Duodenal mucosa (tissue), 2 donors: Measurements from ENCODE around the gene TSPAN18.

Source experiments
- H3K27ac ChIP-seq: one replicate; pipeline ENCODE4 v1.7.0; 2013; ENCODE audit warnings: low read depth, low read length
- H3K27me3 ChIP-seq, 2 donors: one replicate each; pipeline ENCODE4 v1.7.0; 2013; ENCODE audit warnings: low read length in 2 of 2, control low read depth in 1 of 2; ENCODE audit not compliant: insufficient read depth in 2 of 2, control insufficient read depth in 1 of 2
- H3K36me3 ChIP-seq, 2 donors: one replicate each; pipeline ENCODE4 v1.7.0; 2013; ENCODE audit warnings: low read length in 2 of 2, control low read depth in 1 of 2; ENCODE audit not compliant: insufficient read depth in 2 of 2, control insufficient read depth in 1 of 2
- H3K4me1 ChIP-seq, 2 donors: one replicate each; pipeline ENCODE4 v1.7.0; 2013; ENCODE audit warnings: low read length in 2 of 2, control low read depth in 1 of 2; ENCODE audit not compliant: insufficient read depth in 2 of 2, control insufficient read depth in 1 of 2
- H3K4me3 ChIP-seq, 2 donors: one replicate each; pipeline ENCODE4 v1.7.0; 2013; ENCODE audit warnings: low read length in 2 of 2, low read depth in 1 of 2
- H3K9ac ChIP-seq, 2 donors: one replicate each; pipeline ENCODE4 v1.7.0; 2013; ENCODE audit warnings: low read length in 2 of 2, low read depth in 1 of 2
- H3K9me3 ChIP-seq, 2 donors: one replicate each; pipeline ENCODE4 v1.7.0; 2013; ENCODE audit warnings: low read length in 2 of 2, control low read depth in 1 of 2; ENCODE audit not compliant: control insufficient read depth in 1 of 2

The TSPAN18 gene

DNA sequence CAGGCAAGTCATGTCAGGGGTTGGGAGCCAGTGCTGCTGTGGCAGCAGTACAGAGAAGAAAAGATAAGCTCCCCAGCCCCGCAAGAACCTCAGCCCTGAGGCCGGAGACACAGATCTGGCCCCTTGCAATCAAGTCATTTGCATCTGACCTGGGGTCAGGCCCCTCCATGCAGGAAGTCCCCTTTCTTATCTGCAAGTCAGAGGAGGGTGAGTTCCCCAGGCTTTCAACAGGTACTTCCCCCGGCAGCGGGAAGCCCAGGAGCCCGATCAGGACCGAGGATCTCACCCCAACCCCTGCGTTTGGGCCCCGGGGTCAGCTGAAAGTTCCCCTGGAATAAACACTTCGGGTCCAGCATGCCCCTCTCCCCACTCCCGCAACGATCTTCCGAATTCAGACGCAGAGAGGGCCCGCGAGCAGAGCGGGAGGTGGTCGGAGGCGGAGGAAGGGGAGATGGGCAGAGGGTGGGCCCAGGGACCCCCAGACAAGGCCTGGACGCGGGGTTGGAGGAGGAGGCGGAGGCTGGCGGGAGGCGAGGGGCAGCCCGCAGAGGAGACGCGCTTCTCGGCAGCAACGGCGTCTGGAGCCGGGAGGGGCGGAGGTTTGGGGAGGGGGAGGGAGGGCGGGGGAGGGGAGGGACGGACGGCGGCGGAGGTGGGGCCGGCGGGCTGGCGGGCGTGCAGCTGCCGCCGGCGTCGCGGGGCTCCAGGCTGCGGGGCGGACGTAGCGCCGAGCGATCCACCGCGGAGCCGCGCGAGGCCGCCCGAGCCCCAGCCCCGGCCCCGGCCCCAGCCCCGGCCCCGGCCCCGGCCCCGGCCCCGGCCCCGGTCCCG, at the start of gene TSPAN18:
Gene TSPAN18 (plus strand): TSS at position 680 of the 831 bp plus-strand sequence. CDS start 179,455 bp downstream, outside the sequence.
- Histone ChIP-seq H3K9ac (peak within 1 kb of the TSS; percentile 38 to 65), H3K9me3 (no peaks in the 10 kb centered on the region), H3K4me1 (peaks cover 4 to 8% of the 10 kb centered on the region in 2 donors), H3K27ac (peak within 1 kb of the TSS; percentile 42), H3K36me3 (no peaks in the 10 kb centered on the region), H3K27me3 (peaks cover 2 to 6% of the 10 kb centered on the region in 2 donors), H3K4me3 (peak within 1 kb of the TSS; percentile 65 to 70)

GRCh38 chr11:44680982-44681597, 45.7 kb upstream of the TSPAN18 start:
- H3K36me3 ChIP-seq, result no peaks in the 10 kb centered on the region
- H3K9me3 ChIP-seq, result no peaks in the 10 kb centered on the region
- H3K4me1 ChIP-seq, result no peaks in the 10 kb centered on the region
- H3K9ac ChIP-seq, result no peak overlapping the region
- no peak overlapping the region for H3K4me3 ChIP-seq
- H3K27ac ChIP-seq, result no peak overlapping the region
- no peaks in the 10 kb centered on the region for H3K27me3 ChIP-seq

GRCh38 chr11:44681698-44682097, 45.1 kb upstream of the TSPAN18 start:
- Histone ChIP-seq H3K27me3 (no peaks in the 10 kb centered on the region), H3K9ac (no peak overlapping the region), H3K27ac (no peak overlapping the region), H3K4me3 (no peak overlapping the region), H3K9me3 (no peaks in the 10 kb centered on the region), H3K4me1 (no peaks in the 10 kb centered on the region), H3K36me3 (no peaks in the 10 kb centered on the region)

DNA sequence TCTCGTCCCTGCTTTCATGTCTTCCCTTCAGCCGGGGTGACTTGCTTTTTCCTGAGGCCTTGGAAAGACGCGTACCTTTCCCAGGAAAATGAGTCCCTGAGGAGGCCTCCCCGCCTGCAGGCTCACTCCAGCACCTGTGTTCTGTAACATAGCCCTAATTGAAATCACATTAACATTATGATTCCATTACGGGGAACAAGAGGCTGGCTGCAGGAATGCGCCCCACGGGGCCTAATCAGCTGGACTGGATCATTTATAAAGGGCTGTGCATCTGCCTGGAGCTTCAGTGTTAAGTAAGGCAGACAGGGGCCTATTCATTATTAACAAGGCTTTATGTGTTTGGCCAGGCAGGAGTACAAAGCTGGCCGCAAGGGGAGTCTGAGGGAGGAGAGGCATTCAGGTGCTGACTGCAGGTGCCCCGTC, 41.9 kb upstream of the TSPAN18 start:
- H3K9ac ChIP-seq, result no peak overlapping the region
- H3K27ac ChIP-seq, result no peak overlapping the region
- no peaks in the 10 kb centered on the region for H3K27me3 ChIP-seq
- H3K4me1 ChIP-seq, result no peaks in the 10 kb centered on the region
- no peak overlapping the region for H3K4me3 ChIP-seq
- H3K9me3 ChIP-seq, result peaks cover 0 to 3% of the 10 kb centered on the region in 2 donors
- H3K36me3 ChIP-seq, result no peaks in the 10 kb centered on the region

GRCh38 chr11:44687388-44687787, 39.4 kb upstream of the TSPAN18 start:
- H3K9ac ChIP-seq, result no peak overlapping the region

GRCh38 chr11:44689265-44689664, 37.5 kb upstream of the TSPAN18 start:
- H3K4me3 ChIP-seq, result no peak overlapping the region
- H3K27ac ChIP-seq, result no peak overlapping the region
- no peak overlapping the region for H3K9ac ChIP-seq
- H3K9me3 ChIP-seq, result peaks cover 0 to 3% of the 10 kb centered on the region in 2 donors
- no peaks in the 10 kb centered on the region for H3K36me3 ChIP-seq
- H3K4me1 ChIP-seq, result no peaks in the 10 kb centered on the region
- no peaks in the 10 kb centered on the region for H3K27me3 ChIP-seq

More at GRCh38 chr11:44687388-44687787, 39.4 kb upstream of the TSPAN18 start:
- Histone ChIP-seq H3K4me3 (no peak overlapping the region), H3K27me3 (no peaks in the 10 kb centered on the region), H3K36me3 (no peaks in the 10 kb centered on the region), H3K27ac (no peak overlapping the region), H3K9me3 (peaks cover 0 to 3% of the 10 kb centered on the region in 2 donors), H3K4me1 (no peaks in the 10 kb centered on the region)

DNA sequence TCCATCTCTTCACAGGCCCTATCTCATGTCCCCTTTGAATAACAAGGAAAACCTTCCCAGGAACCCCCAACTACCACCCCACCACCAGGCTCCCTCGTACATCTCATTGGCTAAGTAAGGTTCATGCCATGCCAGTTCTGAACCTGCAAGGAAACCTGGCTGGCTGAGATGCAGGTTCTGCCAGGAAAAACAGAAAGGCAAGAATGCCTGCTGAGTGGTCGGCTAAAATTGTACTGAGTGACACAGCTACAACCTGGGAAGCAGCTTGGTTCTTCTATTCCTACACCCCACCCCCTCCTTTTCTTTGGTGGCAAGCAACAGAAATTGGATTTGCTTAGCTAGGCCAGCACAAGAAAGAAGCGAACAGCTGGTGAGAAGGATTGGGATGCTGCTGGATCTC, 36.1 kb upstream of the TSPAN18 start:
- Histone ChIP-seq H3K27ac (no peak overlapping the region), H3K4me1 (no peaks in the 10 kb centered on the region), H3K4me3 (no peak overlapping the region), H3K27me3 (no peaks in the 10 kb centered on the region), H3K36me3 (no peaks in the 10 kb centered on the region), H3K9ac (no peak overlapping the region), H3K9me3 (peaks cover 0 to 3% of the 10 kb centered on the region in 2 donors)

- peaks cover 0 to 3% of the 10 kb centered on the region in 2 donors for H3K9me3 ChIP-seq
- H3K4me1 ChIP-seq, result no peaks in the 10 kb centered on the region
- no peaks in the 10 kb centered on the region for H3K27me3 ChIP-seq
- H3K4me3 ChIP-seq, result no peak overlapping the region
- no peak overlapping the region for H3K27ac ChIP-seq
- H3K9ac ChIP-seq, result no peak overlapping the region
- H3K36me3 ChIP-seq, result no peaks in the 10 kb centered on the region
Measured at GRCh38 chr11:44692460-44692859, 34.3 kb upstream of the TSPAN18 start.

DNA sequence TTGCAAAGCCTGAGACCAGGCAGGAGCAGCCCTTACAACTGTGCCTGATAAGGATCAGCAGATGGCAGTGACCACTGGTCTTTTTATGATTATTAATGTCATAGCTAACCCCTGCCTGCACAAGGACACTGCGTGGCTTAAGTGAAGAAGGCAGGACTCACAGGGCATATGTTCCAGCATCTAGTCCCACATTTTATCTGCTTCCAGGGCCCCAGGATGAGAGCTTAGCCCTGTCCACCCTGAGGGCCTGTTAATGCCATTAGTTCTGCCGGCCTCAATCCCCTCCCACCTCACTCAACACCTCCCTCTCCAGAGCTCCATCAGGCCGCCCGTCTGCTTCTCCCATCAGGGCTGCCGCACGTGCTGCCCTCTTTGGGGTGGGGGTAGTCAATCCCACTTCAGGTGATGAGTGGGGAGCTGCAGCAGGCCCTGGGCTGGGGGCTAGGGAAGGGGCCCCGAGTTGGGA, 33.1 kb upstream of the TSPAN18 start:
- no peaks in the 10 kb centered on the region for H3K36me3 ChIP-seq
- no peak overlapping the region for H3K9ac ChIP-seq
- H3K27me3 ChIP-seq, result no peaks in the 10 kb centered on the region
- peaks cover 0 to 3% of the 10 kb centered on the region in 2 donors for H3K9me3 ChIP-seq
- H3K4me3 ChIP-seq, result no peak overlapping the region
- H3K4me1 ChIP-seq, result no peaks in the 10 kb centered on the region
- no peak overlapping the region for H3K27ac ChIP-seq

DNA sequence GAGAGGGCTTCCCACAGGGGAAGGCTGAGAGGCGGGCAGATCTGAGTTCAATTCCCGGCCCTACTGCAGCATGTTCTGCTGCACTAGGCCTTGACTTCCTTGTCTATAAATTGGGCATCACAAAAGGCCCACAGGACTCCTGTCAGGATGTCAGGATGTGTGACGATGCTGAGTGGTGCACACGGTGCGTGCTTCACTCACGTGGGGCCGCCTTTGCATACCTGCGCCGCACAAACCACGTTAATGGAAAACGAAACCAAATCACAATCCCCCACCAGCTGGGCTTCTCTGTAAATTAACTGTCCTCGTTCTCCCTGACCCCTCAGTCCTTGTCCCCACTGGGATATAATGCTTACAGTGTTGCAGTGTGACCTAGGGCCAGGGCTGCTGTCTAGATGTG, 32.3 kb upstream of the TSPAN18 start:
- Histone ChIP-seq H3K27me3 (peaks cover 2 to 4% of the 10 kb centered on the region in 2 donors), H3K36me3 (no peaks in the 10 kb centered on the region), H3K4me1 (no peaks in the 10 kb centered on the region), H3K27ac (no peak overlapping the region), H3K4me3 (no peak overlapping the region), H3K9ac (no peak overlapping the region), H3K9me3 (peaks cover 0 to under 1% of the 10 kb centered on the region in 2 donors)
